Left lung (tissue), 10 donors: ENCODE measurements around the gene SHC3. TPM values are rescaled to one million over a fixed set of nuclear protein-coding genes. Genes with fewer than 3 reads are reported as not detected.

Source experiments
- ATAC-seq: fragments of 200-7000 bp; cut with Tn5 transposase; one replicate; pipeline ENCODE4 v1.9.1; 2020; ENCODE audit warnings: moderate library complexity
- DNase-seq, 4 donors: peaks; one replicate each; pipeline ENCODE4 v3.0.0-alpha.2; 2013 to 2020
- H3K27ac ChIP-seq, 2 donors: fragments of 200-600 bp; sonication (generic) in 1 of 2; one replicate each; pipeline versions ENCODE4 v1.5.0 to v1.8.0; 2020 to 2021
- H3K27me3 ChIP-seq, 2 donors: fragments of 200-600 bp; sonication (generic) in 1 of 2; one replicate each; pipeline versions ENCODE4 v1.5.0 to v1.8.0; 2020 to 2021
- H3K36me3 ChIP-seq, 2 donors: fragments of 200-600 bp; sonication (generic) in 1 of 2; one replicate each; pipeline versions ENCODE4 v1.5.0 to v1.8.0; 2020 to 2021
- H3K4me1 ChIP-seq, 2 donors: fragments of 200-600 bp; one replicate each; pipeline ENCODE4 v1.8.0; 2021
- H3K4me3 ChIP-seq, 2 donors: fragments of 200-600 bp; sonication (generic) in 1 of 2; one replicate each; pipeline versions ENCODE4 v1.5.0 to v1.8.0; 2020 to 2021; ENCODE audit warnings: mild to moderate bottlenecking in 1 of 2
- H3K9me3 ChIP-seq, 2 donors: fragments of 200-600 bp; sonication (generic) in 1 of 2; one replicate each; pipeline versions ENCODE4 v1.5.0 to v1.8.0; 2020 to 2021
- CTCF ChIP-seq, 2 donors: fragments of 200-600 bp; sonication (generic) in 1 of 2; IDR thresholded peaks; one replicate each; pipeline versions ENCODE4 v1.5.0 to v1.8.0; 2021; ENCODE audit warnings: antibody characterized with exemption in 2 of 2
- intact Hi-C, 2 donors: fragments of 100-400 bp; cut with DNase I; formaldehyde crosslinking; loops; one replicate each; pipeline versions ENCODE4 v1.11.2 to v1.14.2; 2022
- polyA plus RNA-seq, 6 donors: library from polyadenylated mRNA; unstranded; fragments of 120-200 nt; gene quantifications; one replicate each; pipeline ENCODE4 v1.2.1, GENCODE V29; 2013; ENCODE audit not compliant: insufficient read length in 6 of 6
- total RNA-seq, 2 donors: library from RNA; stranded (reverse); fragmentation: NEBNext Ultra II Directional; extraction: Animal tissue kit (Norgen Biotek cat#: 25700); gene quantifications; one replicate each; pipeline ENCODE4 v1.2.1, GENCODE V29; 2021
- donor health status: DM: no; HTN: yes; CAD: no.
- donor health status: DM: no; HTN: no; CAD: no.

SHC3 gene
- total and polyA plus RNA-seq, 8 donors: 10.4 to 19.2 (median 15.6) TPM

GRCh38 chr9:89116805-89117192 lies 61.8 kb downstream of the SHC3 start:
- Histone ChIP-seq H3K9me3 (no peaks in the 10 kb centered on the region), H3K36me3 (no peaks in the 10 kb centered on the region), H3K27me3 (no peaks in the 10 kb centered on the region), H3K27ac (no peak overlapping the region), H3K4me1 (no peaks in the 10 kb centered on the region), H3K4me3 (no peak overlapping the region)
- DNase-seq: no peak
- intact Hi-C loops: no loop called here
- no peak for TF ChIP-seq CTCF (IDR thresholded peaks at IDR 0.05)
- no peak for ATAC-seq

DNA sequence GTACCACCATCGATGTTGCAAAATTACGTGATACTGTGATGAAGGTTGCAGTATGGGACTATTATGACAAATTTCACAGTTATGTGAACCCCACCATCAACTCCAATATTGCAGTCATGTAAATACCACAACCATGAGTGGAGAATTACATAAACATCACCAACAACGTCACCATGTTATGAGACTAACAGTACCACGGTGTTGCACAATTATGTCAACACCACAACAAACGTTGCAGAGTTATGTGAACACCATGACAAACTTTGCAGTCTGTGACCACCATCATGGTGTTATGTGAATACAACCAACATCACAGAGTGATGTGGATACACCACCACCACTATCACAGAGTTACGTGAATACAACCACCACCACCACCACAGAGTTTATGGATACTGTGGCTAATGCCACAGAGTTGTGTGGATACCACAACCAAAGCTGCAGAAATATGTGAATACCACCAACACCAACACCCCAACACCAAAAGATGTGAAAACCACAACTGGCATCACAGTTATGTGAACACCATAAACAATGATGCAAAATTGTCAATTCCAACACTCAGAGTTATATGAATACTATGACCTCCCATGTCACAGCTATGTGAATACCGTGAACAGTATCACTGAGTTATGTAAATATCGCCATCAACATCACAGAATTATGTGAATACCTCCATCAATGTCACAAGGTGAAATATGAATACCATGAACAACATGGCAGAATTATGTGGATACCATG lies 62.4 kb downstream of the SHC3 start:
- Histone ChIP-seq H3K27ac (no peak overlapping the region), H3K27me3 (no peaks in the 10 kb centered on the region), H3K36me3 (no peaks in the 10 kb centered on the region), H3K4me3 (no peak overlapping the region), H3K9me3 (no peaks in the 10 kb centered on the region), H3K4me1 (no peaks in the 10 kb centered on the region)
- DNase-seq: no peak
- no peak for TF ChIP-seq CTCF (IDR thresholded peaks at IDR 0.05)
- ATAC-seq: no peak
- intact Hi-C loops: no loop called here

GRCh38 chr9:89115426-89115825 lies 63.2 kb downstream of the SHC3 start:
- ATAC-seq (no peak), DNase-seq (no peak)
- intact Hi-C loops: no loop called here
- Histone ChIP-seq H3K4me1 (no peaks in the 10 kb centered on the region), H3K36me3 (no peaks in the 10 kb centered on the region), H3K9me3 (no peaks in the 10 kb centered on the region), H3K27ac (no peak overlapping the region), H3K4me3 (no peak overlapping the region), H3K27me3 (no peaks in the 10 kb centered on the region)
- TF ChIP-seq CTCF (IDR thresholded peaks at IDR 0.05): no peak

- H3K27ac ChIP-seq: no peak overlapping the region
- no peaks in the 10 kb centered on the region for H3K36me3 ChIP-seq
- H3K4me3 ChIP-seq: no peak overlapping the region
- H3K4me1 ChIP-seq: no peaks in the 10 kb centered on the region
- H3K27me3 ChIP-seq: no peaks in the 10 kb centered on the region
- TF ChIP-seq CTCF (IDR thresholded peaks at IDR 0.05): no peak
- intact Hi-C loops: no loop called here
- ATAC-seq (no peak), DNase-seq (no peak)
- H3K9me3 ChIP-seq: no peaks in the 10 kb centered on the region
Measured at GRCh38 chr9:89114741-89115140, 63.9 kb downstream of the SHC3 start.

GRCh38 chr9:89113851-89114250 lies 64.8 kb downstream of the SHC3 start:
- Histone ChIP-seq H3K4me3 (no peak overlapping the region), H3K9me3 (no peaks in the 10 kb centered on the region), H3K36me3 (no peaks in the 10 kb centered on the region), H3K27ac (no peak overlapping the region), H3K27me3 (no peaks in the 10 kb centered on the region), H3K4me1 (no peaks in the 10 kb centered on the region)
- ATAC-seq (no peak), DNase-seq (no peak)
- intact Hi-C loops: no loop called here
- no peak for TF ChIP-seq CTCF (IDR thresholded peaks at IDR 0.05)
